ENCODE measurements around the gene B4GALT2.

GRCh38 chr1:43936431-43937151 is 42.4 kb upstream of the B4GALT2 start:
- peak; percentile 11 for TF ChIP-seq CTCF (IDR thresholded peaks at IDR 0.05)
- no peak for TF ChIP-seq EZH2 (IDR thresholded peaks at IDR 0.05; ENCODE audit: borderline replicate concordance, insufficient read depth, low read depth, low read length, poor library complexity, severe bottlenecking)
